NCI-H526 (cell line): ENCODE measurements around the gene SYNM.
"Not testable (repeated sequence)": the region's sequence is repeated elsewhere in the genome, so short reads cannot be mapped to it uniquely, and the experiment has no call there.

Experiments
- DNase-seq, 2 experiments: peaks; one replicate each; lab custom pipeline; 2025; lab: John Stamatoyannopoulos, UW

SYNM gene

GRCh38 chr15:99104788-99105513, at the start of gene SYNM:
SYNM (plus strand) TSS chr15:99105080; CDS start chr15:99105200, 120 bp downstream.
- DNase-seq: peak; percentile 60 to 91

DNA sequence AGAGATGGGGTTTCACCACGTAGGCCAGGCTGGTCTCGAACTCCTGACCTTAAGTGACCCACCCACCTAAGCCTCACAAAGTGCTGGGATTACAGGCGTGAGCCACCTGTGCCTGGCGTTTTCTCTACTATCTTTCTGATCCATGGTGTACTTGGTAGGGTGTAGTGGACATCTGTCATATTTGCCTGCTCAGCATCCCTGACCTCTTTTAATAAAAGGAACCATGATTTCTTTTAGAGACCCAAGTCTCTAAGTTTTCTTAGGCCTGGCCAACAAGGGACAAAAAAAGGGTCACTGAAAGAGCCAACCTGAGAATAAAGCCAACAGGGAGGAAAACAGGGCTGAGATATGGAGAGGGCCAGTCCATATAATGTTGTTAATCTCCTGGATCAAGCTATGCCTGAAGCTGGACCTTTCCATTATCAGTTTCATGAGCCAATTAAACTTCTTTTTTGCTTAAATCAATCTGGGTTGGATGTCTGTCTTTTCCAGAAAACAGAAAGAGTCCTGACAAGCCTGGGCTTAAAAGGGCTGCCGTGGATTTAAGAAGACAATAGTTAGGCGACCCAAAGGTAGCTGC, 49.2 kb upstream of the SYNM start:
- DNase-seq: no peak

DNA sequence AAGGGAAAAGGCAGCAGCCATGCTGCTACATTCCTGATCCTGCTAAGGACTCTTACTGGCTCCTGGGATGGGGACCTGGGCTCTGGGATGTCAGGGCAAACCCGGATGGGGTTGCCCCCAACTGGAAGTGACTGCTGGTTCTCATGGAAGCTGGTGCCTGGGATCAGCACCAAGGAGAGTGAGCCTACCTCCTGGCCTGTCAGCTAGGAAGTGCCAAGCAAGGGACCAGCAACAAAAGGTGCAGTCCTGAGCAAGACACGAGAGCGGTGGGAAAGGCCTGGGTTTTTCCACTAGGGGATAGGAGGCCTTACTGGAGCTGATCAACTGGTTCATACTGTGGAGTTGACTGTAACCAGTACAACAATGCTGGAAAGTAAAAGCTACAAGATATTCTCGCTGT, 47.9 kb upstream of the SYNM start:
- DNase-seq: no peak

DNA sequence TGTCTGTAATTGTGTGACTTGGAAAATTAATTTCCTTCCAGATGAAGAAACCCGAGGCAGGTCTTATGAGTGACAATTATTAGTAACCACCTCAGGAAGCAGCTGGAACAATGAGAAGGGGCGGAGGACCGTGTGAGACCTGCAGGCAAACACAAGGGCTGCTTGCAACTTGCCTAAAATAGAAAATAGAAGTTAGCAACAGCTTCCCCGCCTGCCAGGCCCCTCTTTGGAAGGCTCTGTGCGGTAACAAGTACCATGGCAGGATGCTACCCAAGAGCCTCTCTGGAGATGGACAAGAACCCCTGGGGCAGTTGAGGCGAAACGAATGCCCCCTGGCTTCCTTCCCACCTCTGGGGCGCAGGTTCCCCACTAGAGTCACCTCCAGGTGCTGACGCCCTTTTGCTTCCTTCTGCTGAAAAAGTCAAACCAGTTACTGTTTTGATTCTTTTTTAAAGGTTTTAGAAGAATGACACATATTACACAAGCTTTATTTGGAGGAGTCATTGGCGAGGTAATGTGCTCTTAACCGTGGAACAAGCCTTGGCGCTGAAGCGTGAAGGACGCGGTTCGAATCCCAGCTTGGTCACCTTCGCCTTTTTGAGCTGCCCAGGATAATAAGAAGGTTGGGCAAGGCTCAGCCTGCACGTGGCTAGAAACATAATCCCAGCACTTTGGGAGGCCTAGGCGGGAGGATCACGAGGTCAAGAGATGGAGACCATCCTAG, 47.0 kb upstream of the SYNM start:
- DNase-seq: no peak

DNA sequence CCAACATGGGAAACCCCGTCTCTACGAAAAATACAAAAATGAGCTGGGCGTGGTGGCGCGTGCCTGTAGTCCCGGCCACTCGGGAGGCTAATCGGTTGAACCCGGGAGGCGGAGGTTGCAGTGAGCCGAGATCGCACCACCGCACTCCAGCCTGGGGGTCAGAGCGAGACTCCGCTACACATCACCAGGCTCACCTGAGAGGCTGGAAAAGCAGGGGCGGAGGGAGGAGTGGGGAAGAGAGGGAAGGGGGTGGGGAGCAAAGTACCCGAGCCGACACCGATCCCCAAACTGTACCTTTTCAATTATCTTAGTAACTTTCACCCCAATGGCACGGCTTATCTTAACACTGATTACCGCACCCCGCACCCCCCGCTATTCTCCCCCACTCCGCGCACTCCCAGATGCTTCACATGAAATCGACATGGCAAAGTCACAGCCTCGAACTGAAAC, 46.4 kb upstream of the SYNM start:
- DNase-seq: peak; percentile 22 to 48

DNA sequence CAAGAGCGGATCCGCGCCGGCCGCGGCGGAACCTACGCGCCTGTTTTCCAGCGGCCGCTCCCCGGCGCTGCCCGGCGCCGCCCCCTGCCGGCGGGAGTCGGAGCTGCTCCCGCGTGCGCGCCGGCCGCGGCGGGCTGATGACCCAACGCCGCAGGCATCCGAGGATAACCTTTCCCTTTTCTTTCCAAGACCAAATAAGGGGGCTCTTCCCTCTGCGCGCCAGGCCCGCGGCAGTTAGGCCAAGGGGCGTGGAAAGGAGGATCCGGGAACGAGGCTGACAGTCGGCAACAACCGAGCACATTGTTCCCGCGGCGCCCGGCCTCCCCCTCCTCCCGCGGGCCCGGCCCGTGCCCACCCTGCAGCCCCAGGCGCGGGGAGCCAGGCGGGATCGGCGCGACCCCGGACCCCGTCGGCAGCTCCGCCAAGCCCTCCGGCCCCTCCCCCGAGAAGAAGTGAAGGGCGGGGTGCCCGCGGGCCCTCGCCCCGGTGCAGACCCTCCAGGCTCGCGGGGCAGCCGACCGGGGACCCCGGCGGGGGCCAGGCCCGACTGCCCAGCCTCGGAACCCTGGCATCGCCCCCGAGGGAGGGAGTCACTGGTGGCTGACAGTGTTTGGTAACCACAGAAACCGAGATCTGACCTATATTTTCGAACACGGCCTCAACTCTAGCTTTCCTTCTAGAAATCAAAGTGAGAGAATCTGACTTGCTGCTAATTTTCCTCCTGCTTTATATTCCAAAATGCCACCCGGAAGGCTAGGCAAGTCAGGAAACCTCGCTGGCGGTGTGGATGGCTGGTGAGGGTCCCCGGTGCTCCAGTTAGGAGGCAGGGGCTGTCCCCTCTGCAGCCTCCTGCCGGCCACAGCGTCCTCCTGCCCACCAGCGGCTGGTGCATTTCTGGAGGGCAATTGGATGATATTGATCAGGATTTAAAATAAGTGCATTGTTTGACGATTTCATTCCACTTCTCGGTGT, 45.6 kb upstream of the SYNM start:
- peak; percentile 33 to 76 for DNase-seq

- not testable (repeated sequence) for DNase-seq
Observed at GRCh38 chr15:99060186-99060585, 44.7 kb upstream of the SYNM start.

GRCh38 chr15:99062226-99062625, 42.7 kb upstream of the SYNM start:
- no peak for DNase-seq

- DNase-seq: no peak
Observed at GRCh38 chr15:99068186-99068585, 36.7 kb upstream of the SYNM start.

GRCh38 chr15:99070208-99070607, 34.7 kb upstream of the SYNM start:
- DNase-seq: no peak

GRCh38 chr15:99071091-99071680, 33.7 kb upstream of the SYNM start:
- no peak for DNase-seq

- no peak for DNase-seq
Observed at GRCh38 chr15:99073008-99073717, 31.7 kb upstream of the SYNM start.

DNA sequence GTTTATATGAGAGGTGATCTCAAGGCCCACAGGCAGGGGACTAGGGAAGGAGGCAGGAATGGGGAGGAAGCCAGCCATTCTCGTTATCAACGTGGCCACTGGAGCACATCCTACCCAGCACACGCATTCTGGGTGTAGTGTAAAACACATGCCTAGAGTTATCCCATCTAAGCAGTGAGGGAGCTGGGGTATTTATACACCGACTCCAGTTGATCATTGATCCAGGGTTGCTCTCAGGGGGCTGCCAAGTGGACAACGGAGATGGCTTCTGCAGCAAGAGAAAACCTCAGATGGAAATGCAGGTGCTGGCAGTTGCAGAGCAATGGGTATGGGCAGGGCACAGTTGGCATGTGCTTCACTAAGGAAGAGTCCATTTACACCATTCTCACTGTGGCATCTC, 30.4 kb upstream of the SYNM start:
- DNase-seq: no peak

- not testable (repeated sequence) for DNase-seq
Observed at GRCh38 chr15:99075059-99075652, 29.7 kb upstream of the SYNM start.

GRCh38 chr15:99076109-99076508, 28.8 kb upstream of the SYNM start:
- DNase-seq: no peak

DNA sequence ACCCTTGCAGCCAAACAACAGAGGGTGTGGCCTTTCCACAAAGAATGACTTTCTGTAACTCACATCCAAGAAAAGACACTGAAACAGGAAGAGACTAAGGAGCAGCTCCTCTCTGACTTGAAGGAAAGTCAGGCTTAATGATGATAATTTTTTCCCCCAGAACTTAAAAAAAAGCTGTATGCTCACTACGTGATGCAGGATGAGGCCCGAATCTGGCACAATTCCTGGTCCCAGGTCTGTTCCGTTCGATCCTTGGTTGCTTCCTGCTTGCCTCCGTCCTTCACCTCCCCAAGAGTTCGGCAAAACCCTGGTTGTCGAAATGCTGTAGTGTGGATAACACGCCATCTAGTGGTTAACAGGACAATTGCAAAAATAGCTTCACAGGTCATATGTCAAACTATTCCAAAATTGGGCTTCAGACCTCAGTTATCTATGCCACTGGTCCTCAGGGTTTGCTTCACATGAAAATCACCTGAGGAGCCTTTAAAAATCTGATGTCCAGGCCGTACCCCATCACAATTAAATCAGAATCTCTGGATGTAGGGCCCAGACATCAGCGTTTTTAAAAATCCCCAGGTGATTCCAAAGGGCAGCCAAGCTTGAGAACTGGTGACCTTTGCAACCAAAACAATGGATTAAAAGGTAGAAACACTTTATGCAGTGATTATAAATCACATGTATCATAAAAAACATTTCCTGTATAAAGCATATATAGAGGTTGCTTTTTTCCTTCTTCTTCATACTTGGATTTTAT, 28.1 kb upstream of the SYNM start:
- peak; percentile 60 to 84 for DNase-seq

DNA sequence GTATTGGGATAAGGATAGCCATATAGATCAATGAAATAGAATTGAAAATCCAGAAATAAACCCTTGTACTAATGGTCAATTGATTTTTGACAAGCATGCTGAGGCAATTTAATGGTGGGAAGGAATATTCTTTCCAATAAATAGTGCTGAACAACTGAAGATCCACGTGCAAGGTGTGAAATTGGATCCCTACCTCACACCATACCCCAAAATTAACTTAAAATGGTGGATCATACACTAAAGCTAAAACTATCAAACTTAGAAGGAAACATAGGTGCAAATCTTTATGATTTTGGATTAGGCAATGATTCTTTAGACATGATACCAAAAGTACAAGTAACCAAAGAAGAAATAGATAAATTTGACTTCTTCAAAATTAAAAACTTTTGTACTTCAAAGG, 22.1 kb upstream of the SYNM start:
- DNase-seq: no peak

DNA sequence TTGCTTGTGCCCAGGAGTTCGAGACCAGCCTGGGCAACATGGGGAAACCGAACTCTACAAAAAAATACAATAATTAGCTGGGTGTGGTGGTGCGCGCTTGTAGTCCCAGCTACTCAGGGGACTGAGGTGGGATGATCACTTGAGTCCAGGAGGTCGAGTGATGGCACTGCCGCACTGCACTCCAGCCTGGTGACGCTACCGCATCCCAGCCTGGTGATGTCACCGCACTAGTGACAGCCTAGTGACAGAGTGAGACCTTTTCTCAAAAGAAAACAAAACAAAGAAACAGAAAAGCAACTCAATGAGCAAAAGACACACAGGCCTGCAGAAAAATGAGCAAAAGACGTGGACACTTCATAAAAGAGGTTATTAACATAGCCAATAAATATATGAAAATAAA, 19.9 kb upstream of the SYNM start:
- no peak for DNase-seq

GRCh38 chr15:99085413-99086326, 19.2 kb upstream of the SYNM start:
- no peak for DNase-seq
